A673 (cell line): ENCODE measurements around the gene PDE6C. TPM values are rescaled to one million over a fixed set of nuclear protein-coding genes. Genes with fewer than 3 reads are reported as not detected.

Source experiments
- BruUV-seq: library from RNA; stranded (reverse); fragments of 400-500 nt; replicated peaks from 2 replicates; lab custom pipeline; 2021; lab: Mats Ljungman, UMichigan
- CTCF ChIA-PET: fragments of 300-600 bp; sonication (Branson Sonifier 250); formaldehyde crosslinking; loops from one replicate; lab custom pipeline; 2022; ENCODE audit warnings: antibody characterized with exemption; lab: Charles Lee
- POLR2A ChIA-PET: fragments of 300-600 bp; sonication (Branson Sonifier 250); formaldehyde crosslinking; loops from one replicate; lab custom pipeline; 2022; ENCODE audit warnings: antibody characterized with exemption; ENCODE audit not compliant: low non-redundant PET; lab: Charles Lee
- DNase-seq: peaks from one replicate; pipeline ENCODE4 v3.0.0-alpha.2; 2015; ENCODE audit warnings: low spot score
- H3K27ac ChIP-seq: fragments of 200-600 bp; sonication (generic); 2 replicates; pipeline ENCODE4 v1.5.1; 2016; ENCODE audit warnings: mixed run types, low read depth, mild to moderate bottlenecking, mixed read lengths, antibody characterized with exemption, low read length; ENCODE audit not compliant: poor library complexity, severe bottlenecking
- H3K27me3 ChIP-seq: fragments of 200-600 bp; sonication (generic); replicated peaks from 2 replicates; pipeline ENCODE4 v1.6.1; 2017; ENCODE audit warnings: mixed run types, low read depth, mild to moderate bottlenecking, mixed read lengths, antibody characterized with exemption, low read length; ENCODE audit not compliant: insufficient read depth, poor library complexity
- H3K36me3 ChIP-seq: fragments of 200-600 bp; sonication (generic); 2 replicates; pipeline ENCODE4 v1.6.1; 2016; ENCODE audit warnings: mixed run types, mild to moderate bottlenecking, mixed read lengths, antibody characterized with exemption, low read length; ENCODE audit not compliant: insufficient read depth, poor library complexity, severe bottlenecking
- H3K4me1 ChIP-seq: fragments of 200-600 bp; sonication (generic); 2 replicates; pipeline ENCODE4 v1.6.1; 2017; ENCODE audit warnings: mixed run types, mild to moderate bottlenecking, mixed read lengths, antibody characterized with exemption, low read length; ENCODE audit not compliant: insufficient read depth, poor library complexity, severe bottlenecking
- H3K4me3 ChIP-seq: fragments of 200-600 bp; sonication (generic); 2 replicates; pipeline ENCODE4 v1.5.1; 2016; ENCODE audit warnings: low read depth, mixed run types, mild to moderate bottlenecking, mixed read lengths, low read length; ENCODE audit not compliant: poor library complexity, severe bottlenecking
- H3K9me3 ChIP-seq: fragments of 200-600 bp; sonication (generic); 2 replicates; pipeline ENCODE4 v1.6.1; 2016; ENCODE audit warnings: mixed run types, low read depth, mild to moderate bottlenecking, mixed read lengths, antibody characterized with exemption, low read length; ENCODE audit not compliant: poor library complexity, severe bottlenecking
- EZH2 ChIP-seq: fragments of 200-600 bp; sonication (generic); IDR thresholded peaks from 2 replicates; pipeline ENCODE4 v1.6.1; 2017; ENCODE audit warnings: borderline replicate concordance, low read depth, mild to moderate bottlenecking, mixed read lengths, antibody characterized with exemption, low read length; ENCODE audit not compliant: poor library complexity, severe bottlenecking
- intact Hi-C: fragments of 100-400 bp; cut with micrococcal nuclease; formaldehyde crosslinking; loops from one replicate; pipeline ENCODE4 v1.10.0; 2022; ENCODE audit not compliant: unreplicated experiment
- total RNA-seq: library from RNA; stranded (reverse); gene quantifications from 2 replicates; pipeline ENCODE4 v1.2.3, GENCODE V29; 2021
- TF ChIP-seq, protein P1 (sequence below): fragments of 300-800, 200-600 bp; sonication (generic); conservative IDR thresholded peaks from 2 replicates; pipeline ENCODE4 v1.5.1; 2017; ENCODE audit warnings: low read depth, mild to moderate bottlenecking, antibody characterized with exemption, low read length, moderate library complexity, mixed read lengths

The PDE6C gene
- total RNA-seq, 1 experiment from 2014 or later: not detected

DNA sequence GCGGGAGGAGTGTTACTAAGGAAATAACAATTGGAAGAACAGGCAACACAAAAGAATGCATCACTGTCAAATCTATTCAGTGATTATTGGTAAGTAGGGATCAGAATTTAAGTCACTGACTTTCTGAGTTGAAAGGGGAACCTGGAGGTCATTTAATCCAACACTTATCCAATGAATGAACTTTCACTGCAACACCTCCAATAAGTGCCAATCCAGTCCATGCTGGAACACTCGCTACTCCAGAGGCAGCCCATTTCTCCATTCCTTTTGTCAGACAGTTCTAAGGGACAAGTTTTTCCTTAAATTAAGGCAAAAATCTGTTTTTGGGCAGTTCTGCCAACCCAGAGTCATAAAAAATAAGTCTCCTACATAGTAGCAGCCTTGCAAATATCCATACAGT lies 60.6 kb downstream of the PDE6C start:
- H3K27me3 ChIP-seq: no peaks in the 10 kb centered on the region
- TF ChIP-seq, protein P1, sequence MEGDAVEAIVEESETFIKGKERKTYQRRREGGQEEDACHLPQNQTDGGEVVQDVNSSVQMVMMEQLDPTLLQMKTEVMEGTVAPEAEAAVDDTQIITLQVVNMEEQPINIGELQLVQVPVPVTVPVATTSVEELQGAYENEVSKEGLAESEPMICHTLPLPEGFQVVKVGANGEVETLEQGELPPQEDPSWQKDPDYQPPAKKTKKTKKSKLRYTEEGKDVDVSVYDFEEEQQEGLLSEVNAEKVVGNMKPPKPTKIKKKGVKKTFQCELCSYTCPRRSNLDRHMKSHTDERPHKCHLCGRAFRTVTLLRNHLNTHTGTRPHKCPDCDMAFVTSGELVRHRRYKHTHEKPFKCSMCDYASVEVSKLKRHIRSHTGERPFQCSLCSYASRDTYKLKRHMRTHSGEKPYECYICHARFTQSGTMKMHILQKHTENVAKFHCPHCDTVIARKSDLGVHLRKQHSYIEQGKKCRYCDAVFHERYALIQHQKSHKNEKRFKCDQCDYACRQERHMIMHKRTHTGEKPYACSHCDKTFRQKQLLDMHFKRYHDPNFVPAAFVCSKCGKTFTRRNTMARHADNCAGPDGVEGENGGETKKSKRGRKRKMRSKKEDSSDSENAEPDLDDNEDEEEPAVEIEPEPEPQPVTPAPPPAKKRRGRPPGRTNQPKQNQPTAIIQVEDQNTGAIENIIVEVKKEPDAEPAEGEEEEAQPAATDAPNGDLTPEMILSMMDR: no peak
- no peak for TF ChIP-seq EZH2
- no peak for DNase-seq
- no peak overlapping the region for H3K27ac ChIP-seq
- no peaks in the 10 kb centered on the region for H3K9me3 ChIP-seq
- H3K36me3 ChIP-seq: peaks cover 39% of the 10 kb centered on the region
- ChIA-PET POLR2A (no interaction called here), CTCF (no interaction called here)
- intact Hi-C loops: no loop called here
- no TSS peak for BruUV-seq
- no peaks in the 10 kb centered on the region for H3K4me1 ChIP-seq
- no peak overlapping the region for H3K4me3 ChIP-seq

DNA sequence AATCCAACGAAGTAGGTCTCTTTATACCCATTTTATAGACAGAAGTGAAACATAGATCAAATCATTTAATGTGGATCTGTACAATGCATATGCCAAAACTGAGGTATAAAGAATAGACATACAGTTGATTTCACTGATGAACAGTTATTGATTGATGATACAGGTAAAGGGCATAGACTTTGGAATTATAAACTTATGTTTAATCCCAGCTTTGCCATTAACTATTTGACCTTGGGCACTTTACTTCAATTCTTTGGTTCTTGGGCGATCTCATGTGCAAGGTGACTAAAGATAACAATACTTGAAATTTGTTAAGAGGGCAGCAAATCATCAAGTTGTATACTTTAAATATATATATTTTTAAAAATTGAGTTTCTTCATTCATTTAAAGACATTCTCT lies 61.5 kb downstream of the PDE6C start:
- no peaks in the 10 kb centered on the region for H3K9me3 ChIP-seq
- intact Hi-C loops: no loop called here
- DNase-seq: no peak
- H3K36me3 ChIP-seq: peaks cover 36% of the 10 kb centered on the region
- BruUV-seq: no TSS peak
- no peaks in the 10 kb centered on the region for H3K4me1 ChIP-seq
- no peak overlapping the region for H3K4me3 ChIP-seq
- POLR2A ChIA-PET: no interaction called here
- CTCF ChIA-PET: no interaction called here
- no peak overlapping the region for H3K27ac ChIP-seq
- H3K27me3 ChIP-seq: no peaks in the 10 kb centered on the region
- TF ChIP-seq, protein P1: no peak
- TF ChIP-seq EZH2: no peak

DNA sequence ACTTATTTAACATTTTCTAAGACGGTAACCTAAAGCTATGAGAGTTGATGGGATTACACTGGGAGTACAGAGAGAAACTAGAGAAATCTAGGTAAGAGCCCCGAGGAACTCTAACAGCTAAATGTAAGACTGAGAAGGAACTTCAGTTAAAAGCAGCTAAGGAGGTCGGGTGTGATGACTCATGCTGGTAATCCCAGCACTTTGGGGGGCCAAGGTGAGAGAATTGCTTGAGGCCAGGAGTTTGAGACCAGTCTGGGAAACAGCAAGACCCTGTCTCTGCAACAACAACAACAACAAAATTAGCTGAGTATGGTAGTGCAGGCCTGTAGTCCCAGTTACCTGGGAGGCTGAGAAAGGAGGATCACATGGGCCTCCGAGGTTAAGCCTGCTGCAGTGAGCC lies 66.0 kb downstream of the PDE6C start:
- Histone ChIP-seq H3K9me3 (no peaks in the 10 kb centered on the region), H3K36me3 (peaks cover 15% of the 10 kb centered on the region), H3K27ac (no peak overlapping the region), H3K4me1 (no peaks in the 10 kb centered on the region), H3K4me3 (no peak overlapping the region), H3K27me3 (no peaks in the 10 kb centered on the region)
- BruUV-seq: no TSS peak
- CTCF ChIA-PET: interaction anchor here (1.4 kb wide), 1 partner anchor 124 kb away, joined by 10 read pairs; no protein-coding TSS in a partner anchor
- TF ChIP-seq, protein P1: no peak
- TF ChIP-seq EZH2: no peak
- POLR2A ChIA-PET: no interaction called here
- no peak for DNase-seq
- intact Hi-C loops: no loop called here
